Panc1 (cell line): ENCODE measurements around the gene F5. TPM values are rescaled to one million over a fixed set of nuclear protein-coding genes. Genes with fewer than 3 reads are reported as not detected.

Source experiments
- ATAC-seq: fragments of 200-7000 bp; cut with Tn5 transposase; 2 replicates; pipeline ENCODE4 v1.9.1; 2020; ENCODE audit warnings: mild to moderate bottlenecking, moderate library complexity
- BruUV-seq: library from RNA; stranded (reverse); fragments of 400-500 nt; replicated peaks from 2 replicates; lab custom pipeline; 2021; lab: Mats Ljungman, UMichigan
- CTCF ChIA-PET: fragments of 300-600 bp; sonication (Branson Sonifier 250); formaldehyde crosslinking; loops from one replicate; lab custom pipeline; 2022; ENCODE audit warnings: antibody characterized with exemption; lab: Charles Lee
- POLR2A ChIA-PET: fragments of 300-600 bp; sonication (Branson Sonifier 250); formaldehyde crosslinking; loops from one replicate; lab custom pipeline; 2022; ENCODE audit warnings: antibody characterized with exemption; lab: Charles Lee
- DNase-seq: peaks from one replicate; pipeline ENCODE4 v3.0.0-alpha.2; 2010; ENCODE audit warnings: low read depth, low spot score
- H3K27ac ChIP-seq: 2 replicates; pipeline ENCODE4 v1.5.1; 2011; ENCODE audit warnings: mild to moderate bottlenecking, low read length, inconsistent platforms
- H3K27me3 ChIP-seq: fragments of 200-500 bp; sonication (Bioruptor generic); 2 replicates; pipeline ENCODE4 v1.6.0; 2014; ENCODE audit warnings: low read length, inconsistent platforms; ENCODE audit not compliant: control insufficient read depth, insufficient read depth
- H3K36me3 ChIP-seq: fragments of 200-500 bp; sonication (Bioruptor generic); 2 replicates; pipeline ENCODE4 v1.5.1; 2014; ENCODE audit warnings: inconsistent platforms, mild to moderate bottlenecking, low read length, moderate library complexity; ENCODE audit not compliant: control insufficient read depth, insufficient read depth
- H3K4me1 ChIP-seq: 2 replicates; pipeline ENCODE4 v1.5.1; 2011; ENCODE audit warnings: inconsistent platforms, mild to moderate bottlenecking, low read length, moderate library complexity; ENCODE audit not compliant: control insufficient read depth, insufficient read depth
- H3K4me3 ChIP-seq, 2 experiments: 2 replicates each; pipeline ENCODE4 v1.5.1; 2011 to 2012; ENCODE audit warnings: low read depth in 2 of 2, low read length in 2 of 2, mild to moderate bottlenecking in 2 of 2, inconsistent platforms in 1 of 2, moderate library complexity in 1 of 2
- H3K9me3 ChIP-seq: fragments of 200-500 bp; sonication (Bioruptor generic); 2 replicates; pipeline ENCODE4 v1.5.1; 2014; ENCODE audit warnings: low read depth, mild to moderate bottlenecking, inconsistent platforms, low read length, moderate library complexity; ENCODE audit not compliant: control insufficient read depth, insufficient read depth
- POLR2AphosphoS5 ChIP-seq: IDR thresholded peaks from 2 replicates; pipeline ENCODE4 v1.6.1; 2012; ENCODE audit warnings: mild to moderate bottlenecking, low read depth, low read length, moderate library complexity
- SIN3A ChIP-seq: IDR thresholded peaks from 2 replicates; pipeline ENCODE4 v1.6.1; 2012; ENCODE audit warnings: low read depth, mild to moderate bottlenecking, low read length, moderate library complexity, borderline replicate concordance; ENCODE audit not compliant: insufficient read depth
- TCF7L2 ChIP-seq: IDR thresholded peaks from 2 replicates; pipeline ENCODE4 v1.6.1; 2011; ENCODE audit warnings: mild to moderate bottlenecking, low read depth, low read length, inconsistent platforms
- in situ Hi-C: cut with HindIII; loops from 2 replicates; pipeline ENCODE4 v1.10.0; 2016; ENCODE audit warnings: low sequenced_read_pairs, low pct_unique_long_range_greater_than_20kb
- intact Hi-C: fragments of 100-400 bp; cut with micrococcal nuclease; formaldehyde crosslinking; loops from one replicate; pipeline ENCODE4 v1.10.0; 2022; ENCODE audit not compliant: unreplicated experiment
- total RNA-seq: library from RNA; stranded (reverse); gene quantifications from one replicate; pipeline ENCODE4 v1.2.1, GENCODE V29; 2021; ENCODE audit not compliant: unreplicated experiment
- TF ChIP-seq, protein P1 (sequence below): fragments of 450-650 bp; IDR thresholded peaks from 2 replicates; pipeline ENCODE4 v1.5.1; 2017; ENCODE audit warnings: mild to moderate bottlenecking
- TF ChIP-seq, protein P2 (sequence below), 2 experiments: IDR thresholded peaks; 2 replicates each; pipeline ENCODE4 v1.6.1; 2011 to 2012; ENCODE audit warnings: low read depth in 2 of 2, control low read depth in 1 of 2, low read length in 1 of 2, mild to moderate bottlenecking in 1 of 2, moderate library complexity in 1 of 2; ENCODE audit not compliant: insufficient read depth in 1 of 2

Gene F5
- total RNA-seq, 1 experiment from 2014 or later, result 0.08 TPM

DNA sequence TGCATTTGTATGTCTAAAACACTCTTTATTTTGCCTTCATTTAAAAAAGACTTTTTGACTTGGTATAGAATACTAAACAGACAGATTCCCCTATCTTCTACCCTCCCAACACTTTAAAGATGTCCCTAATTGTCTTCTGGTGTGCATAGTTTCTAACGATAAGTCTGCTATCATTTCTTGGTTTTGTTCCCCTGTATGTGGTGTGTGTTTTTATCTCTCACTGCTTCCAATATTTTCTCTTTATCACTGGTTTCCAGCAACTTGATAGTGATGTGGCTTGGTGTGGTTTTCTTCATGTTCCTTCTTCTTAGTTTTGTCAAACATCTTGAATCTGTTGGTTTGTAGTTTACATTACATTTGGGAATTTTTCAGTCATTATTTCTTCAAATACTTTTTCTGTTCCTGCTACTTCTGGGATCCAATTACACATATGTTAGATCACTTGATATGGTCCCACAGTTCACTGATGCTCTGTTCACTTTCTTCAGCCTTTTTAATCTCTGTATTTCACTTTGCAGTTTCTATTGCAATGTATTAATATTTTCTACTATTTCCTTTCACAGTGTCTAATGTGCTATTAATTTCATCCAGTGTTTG lies 23.2 kb downstream of the F5 start:
- CTCF ChIA-PET, result no interaction called here
- POLR2A ChIA-PET, result no interaction called here

DNA sequence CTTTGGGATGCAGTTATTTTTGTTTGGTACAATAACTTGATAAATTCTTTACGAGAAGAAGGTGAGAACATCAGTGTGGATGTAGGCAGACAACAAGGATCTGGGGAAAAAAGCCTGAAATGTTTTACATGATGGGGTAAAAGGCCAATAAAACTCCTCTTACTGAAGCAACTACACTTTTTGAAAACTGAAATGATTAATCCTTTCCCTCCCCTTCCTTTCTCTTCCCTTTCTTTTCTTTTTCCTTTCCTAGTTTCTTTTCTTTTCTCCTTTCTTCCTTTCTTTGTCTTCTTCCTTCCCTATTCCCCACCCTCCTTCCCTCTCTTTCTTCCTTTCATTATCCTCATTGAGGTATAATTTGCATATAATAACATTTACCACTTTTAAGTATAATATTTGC lies 24.6 kb downstream of the F5 start:
- Histone ChIP-seq H3K9me3 (no peaks in the 10 kb centered on the region), H3K27me3 (peaks cover 16% of the 10 kb centered on the region), H3K4me1 (no peaks in the 10 kb centered on the region), H3K27ac (no peak overlapping the region), H3K4me3 (no peak overlapping the region), H3K36me3 (no peaks in the 10 kb centered on the region)
- no TSS peak for BruUV-seq
- in situ Hi-C loops, result no loop called here
- TF ChIP-seq, protein P1, sequence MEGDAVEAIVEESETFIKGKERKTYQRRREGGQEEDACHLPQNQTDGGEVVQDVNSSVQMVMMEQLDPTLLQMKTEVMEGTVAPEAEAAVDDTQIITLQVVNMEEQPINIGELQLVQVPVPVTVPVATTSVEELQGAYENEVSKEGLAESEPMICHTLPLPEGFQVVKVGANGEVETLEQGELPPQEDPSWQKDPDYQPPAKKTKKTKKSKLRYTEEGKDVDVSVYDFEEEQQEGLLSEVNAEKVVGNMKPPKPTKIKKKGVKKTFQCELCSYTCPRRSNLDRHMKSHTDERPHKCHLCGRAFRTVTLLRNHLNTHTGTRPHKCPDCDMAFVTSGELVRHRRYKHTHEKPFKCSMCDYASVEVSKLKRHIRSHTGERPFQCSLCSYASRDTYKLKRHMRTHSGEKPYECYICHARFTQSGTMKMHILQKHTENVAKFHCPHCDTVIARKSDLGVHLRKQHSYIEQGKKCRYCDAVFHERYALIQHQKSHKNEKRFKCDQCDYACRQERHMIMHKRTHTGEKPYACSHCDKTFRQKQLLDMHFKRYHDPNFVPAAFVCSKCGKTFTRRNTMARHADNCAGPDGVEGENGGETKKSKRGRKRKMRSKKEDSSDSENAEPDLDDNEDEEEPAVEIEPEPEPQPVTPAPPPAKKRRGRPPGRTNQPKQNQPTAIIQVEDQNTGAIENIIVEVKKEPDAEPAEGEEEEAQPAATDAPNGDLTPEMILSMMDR, result no peak
- TF ChIP-seq POLR2AphosphoS5 (no peak), TCF7L2 (no peak), SIN3A (no peak)
- TF ChIP-seq, protein P2, sequence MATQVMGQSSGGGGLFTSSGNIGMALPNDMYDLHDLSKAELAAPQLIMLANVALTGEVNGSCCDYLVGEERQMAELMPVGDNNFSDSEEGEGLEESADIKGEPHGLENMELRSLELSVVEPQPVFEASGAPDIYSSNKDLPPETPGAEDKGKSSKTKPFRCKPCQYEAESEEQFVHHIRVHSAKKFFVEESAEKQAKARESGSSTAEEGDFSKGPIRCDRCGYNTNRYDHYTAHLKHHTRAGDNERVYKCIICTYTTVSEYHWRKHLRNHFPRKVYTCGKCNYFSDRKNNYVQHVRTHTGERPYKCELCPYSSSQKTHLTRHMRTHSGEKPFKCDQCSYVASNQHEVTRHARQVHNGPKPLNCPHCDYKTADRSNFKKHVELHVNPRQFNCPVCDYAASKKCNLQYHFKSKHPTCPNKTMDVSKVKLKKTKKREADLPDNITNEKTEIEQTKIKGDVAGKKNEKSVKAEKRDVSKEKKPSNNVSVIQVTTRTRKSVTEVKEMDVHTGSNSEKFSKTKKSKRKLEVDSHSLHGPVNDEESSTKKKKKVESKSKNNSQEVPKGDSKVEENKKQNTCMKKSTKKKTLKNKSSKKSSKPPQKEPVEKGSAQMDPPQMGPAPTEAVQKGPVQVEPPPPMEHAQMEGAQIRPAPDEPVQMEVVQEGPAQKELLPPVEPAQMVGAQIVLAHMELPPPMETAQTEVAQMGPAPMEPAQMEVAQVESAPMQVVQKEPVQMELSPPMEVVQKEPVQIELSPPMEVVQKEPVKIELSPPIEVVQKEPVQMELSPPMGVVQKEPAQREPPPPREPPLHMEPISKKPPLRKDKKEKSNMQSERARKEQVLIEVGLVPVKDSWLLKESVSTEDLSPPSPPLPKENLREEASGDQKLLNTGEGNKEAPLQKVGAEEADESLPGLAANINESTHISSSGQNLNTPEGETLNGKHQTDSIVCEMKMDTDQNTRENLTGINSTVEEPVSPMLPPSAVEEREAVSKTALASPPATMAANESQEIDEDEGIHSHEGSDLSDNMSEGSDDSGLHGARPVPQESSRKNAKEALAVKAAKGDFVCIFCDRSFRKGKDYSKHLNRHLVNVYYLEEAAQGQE (IDR thresholded peaks at IDR 0.05; ENCODE audit: insufficient read depth in 1 of 2, low read depth in 2 of 2, low read length in 1 of 2), result no peak
- intact Hi-C loops, result no loop called here
- DNase-seq (no peak), ATAC-seq (no peak)
- ChIA-PET POLR2A (no interaction called here), CTCF (no interaction called here)

More for the DNA sequence above, 23.2 kb downstream of the F5 start:
- DNase-seq (no peak), ATAC-seq (no peak)
- TF ChIP-seq TCF7L2 (no peak), POLR2AphosphoS5 (no peak), SIN3A (no peak)
- TF ChIP-seq, protein P2 (IDR thresholded peaks at IDR 0.05; ENCODE audit: insufficient read depth in 1 of 2, low read depth in 2 of 2, low read length in 1 of 2), result no peak
- TF ChIP-seq, protein P1, result no peak
- H3K27me3 ChIP-seq, result peaks cover 11% of the 10 kb centered on the region
- no peaks in the 10 kb centered on the region for H3K36me3 ChIP-seq
- H3K9me3 ChIP-seq, result no peaks in the 10 kb centered on the region
- intact Hi-C loops, result no loop called here
- in situ Hi-C loops, result no loop called here
- H3K4me3 ChIP-seq, result no peak overlapping the region
- no peaks in the 10 kb centered on the region for H3K4me1 ChIP-seq
- BruUV-seq, result no TSS peak
- H3K27ac ChIP-seq, result no peak overlapping the region
